HG03442 (cell line): ENCODE results near the gene UCN2.
A peak's percentile ranks its signal among the peaks of the same experiment; 100 is the strongest.
"Not testable (repeated sequence)": the region's sequence is repeated elsewhere in the genome, so short reads cannot be mapped to it uniquely, and the experiment has no call there.

ENCODE experiments used
- ATAC-seq: cut with Tn5 transposase; IDR thresholded peaks from one replicate; pipeline ENCODE4 v1.9.1; 2021; ENCODE audit warnings: mild to moderate bottlenecking, moderate library complexity; ENCODE audit not compliant: unreplicated experiment

Gene UCN2

DNA sequence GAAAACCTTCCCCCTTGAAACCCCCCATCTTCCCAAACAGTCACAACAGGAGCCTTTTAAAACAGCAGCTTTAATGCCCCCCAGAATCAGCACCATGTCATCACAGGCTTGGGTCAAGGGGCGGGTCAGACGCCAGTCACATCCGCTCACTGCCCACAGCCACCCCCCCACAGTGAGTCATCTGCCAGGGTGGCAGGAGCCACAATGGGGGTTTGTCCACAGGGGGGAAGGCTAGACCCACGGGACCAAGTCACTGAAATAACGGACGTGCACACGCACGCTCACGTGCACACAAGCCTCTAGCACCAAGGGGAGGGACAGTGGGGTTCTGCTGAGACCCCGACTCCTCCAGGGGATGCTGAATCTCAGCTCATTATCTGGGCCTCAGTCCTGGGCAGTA lies 441 bp upstream of the UCN2 start:
- ATAC-seq = no peak

DNA sequence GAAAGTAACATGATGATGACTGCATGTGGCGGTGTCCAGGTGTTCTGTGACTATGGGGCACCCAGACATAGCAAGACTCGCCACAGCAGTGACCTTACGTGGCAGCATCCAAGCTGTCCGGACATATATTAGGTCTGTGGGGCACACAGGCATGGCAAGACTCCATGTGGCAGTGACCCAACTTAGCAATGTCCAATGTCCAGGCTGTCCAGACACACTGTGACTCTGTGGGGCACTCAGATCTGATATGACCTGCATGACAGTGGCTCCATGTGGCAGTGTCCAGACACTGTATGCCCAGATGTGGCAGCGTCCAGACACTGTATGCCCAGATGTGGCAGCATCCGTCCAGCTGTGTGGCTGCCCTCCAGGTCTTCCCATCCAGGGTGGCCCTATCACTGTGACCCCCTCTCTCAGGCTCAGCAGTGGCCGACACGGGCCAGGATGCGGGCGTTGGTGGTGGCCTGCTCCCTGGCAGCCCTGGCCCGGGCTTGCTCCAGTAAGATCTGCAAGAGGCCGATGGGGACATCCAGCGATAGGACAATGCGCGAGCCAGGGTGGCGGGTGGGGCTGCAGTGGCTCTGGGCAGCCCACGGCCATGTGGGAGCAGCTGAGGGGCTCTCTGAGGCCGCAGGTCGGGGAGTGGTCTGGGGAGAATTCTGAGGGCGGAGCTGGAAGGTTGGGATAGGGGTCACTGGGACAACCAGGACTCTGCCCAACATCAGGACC lies 1.1 kb downstream of the UCN2 start:
- no peak for ATAC-seq

DNA sequence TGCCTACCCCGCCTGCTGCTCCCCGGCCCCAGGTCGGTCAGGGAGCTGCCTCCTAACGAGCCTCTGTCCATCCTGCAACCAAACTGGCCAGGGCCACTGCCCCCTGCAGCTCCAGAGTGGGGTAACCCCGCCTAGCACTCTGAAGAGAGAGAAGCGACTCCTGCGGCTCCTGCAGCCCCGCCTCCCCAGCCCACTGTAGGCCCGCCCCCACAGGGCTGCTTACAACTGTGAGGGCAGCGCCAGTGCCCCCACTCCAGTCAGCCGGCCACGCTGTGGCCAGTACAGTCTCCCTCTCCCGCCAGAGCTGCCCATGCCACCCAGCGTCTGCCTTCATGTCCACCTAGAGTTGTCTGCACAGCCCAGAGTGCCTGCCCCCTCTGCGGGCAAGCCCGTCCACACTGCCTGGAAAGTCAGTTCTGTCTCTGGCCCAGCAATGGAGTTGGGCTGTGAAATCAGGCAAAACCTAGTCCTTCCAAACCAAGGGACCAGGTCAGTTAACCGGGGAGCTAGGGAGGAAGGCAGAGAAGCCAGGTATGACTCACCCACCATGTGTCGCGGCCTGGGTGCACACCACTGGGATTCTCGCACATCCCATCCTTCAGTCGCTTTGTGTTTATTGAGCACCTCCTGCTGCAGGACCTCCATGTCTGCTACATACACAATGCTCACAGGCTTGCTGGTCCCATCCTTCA lies 2.4 kb downstream of the UCN2 start:
- ATAC-seq = no peak

DNA sequence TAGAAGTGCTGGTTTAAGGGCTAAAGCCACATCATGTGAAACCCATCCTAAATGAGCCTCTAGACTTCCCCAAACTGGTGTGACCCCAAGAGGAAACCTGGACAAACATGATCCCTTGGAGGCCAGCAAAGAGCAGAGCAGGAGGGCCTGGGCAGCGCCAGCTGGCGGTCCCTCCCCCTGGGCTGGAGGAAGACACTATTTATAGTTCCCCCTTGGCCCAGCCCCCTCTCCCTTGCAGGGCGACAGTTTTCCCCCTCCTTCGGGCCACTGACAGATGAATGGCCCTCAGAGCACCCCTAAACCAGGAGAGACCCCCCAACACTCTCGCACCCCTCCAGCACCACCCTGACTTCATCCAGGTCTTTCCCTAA lies 2.9 kb downstream of the UCN2 start:
- no peak for ATAC-seq

DNA sequence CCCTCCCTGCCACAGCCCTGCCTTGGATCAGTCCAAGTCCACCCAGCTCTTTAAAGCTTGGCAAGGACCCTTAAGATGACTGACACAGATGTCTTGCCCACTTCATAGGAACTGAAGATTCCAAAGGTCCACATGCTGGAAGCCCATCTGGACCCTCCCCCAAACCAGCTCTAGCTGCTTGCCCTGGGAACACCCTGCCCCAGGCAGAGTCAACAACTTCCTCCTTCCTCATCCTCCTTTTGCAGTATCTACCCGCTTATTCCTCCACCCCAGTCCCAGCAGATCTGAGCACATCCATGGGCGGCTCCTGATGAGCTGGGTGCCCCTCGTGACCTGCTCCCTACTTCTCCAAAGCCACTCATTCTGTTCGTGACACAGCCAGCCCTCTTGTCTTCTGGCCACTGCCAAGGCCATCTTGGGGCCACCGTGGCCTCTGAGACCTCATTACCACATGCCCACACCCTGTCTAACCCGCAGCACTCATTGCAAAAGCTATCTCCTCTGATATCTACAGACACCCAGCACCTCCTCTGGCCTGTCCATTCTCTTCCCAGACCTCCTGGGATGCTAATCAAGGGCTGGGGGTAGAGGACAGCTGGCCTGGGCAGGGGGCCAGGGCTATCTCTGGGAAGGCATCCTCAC lies 5.0 kb downstream of the UCN2 start:
- no peak for ATAC-seq

DNA sequence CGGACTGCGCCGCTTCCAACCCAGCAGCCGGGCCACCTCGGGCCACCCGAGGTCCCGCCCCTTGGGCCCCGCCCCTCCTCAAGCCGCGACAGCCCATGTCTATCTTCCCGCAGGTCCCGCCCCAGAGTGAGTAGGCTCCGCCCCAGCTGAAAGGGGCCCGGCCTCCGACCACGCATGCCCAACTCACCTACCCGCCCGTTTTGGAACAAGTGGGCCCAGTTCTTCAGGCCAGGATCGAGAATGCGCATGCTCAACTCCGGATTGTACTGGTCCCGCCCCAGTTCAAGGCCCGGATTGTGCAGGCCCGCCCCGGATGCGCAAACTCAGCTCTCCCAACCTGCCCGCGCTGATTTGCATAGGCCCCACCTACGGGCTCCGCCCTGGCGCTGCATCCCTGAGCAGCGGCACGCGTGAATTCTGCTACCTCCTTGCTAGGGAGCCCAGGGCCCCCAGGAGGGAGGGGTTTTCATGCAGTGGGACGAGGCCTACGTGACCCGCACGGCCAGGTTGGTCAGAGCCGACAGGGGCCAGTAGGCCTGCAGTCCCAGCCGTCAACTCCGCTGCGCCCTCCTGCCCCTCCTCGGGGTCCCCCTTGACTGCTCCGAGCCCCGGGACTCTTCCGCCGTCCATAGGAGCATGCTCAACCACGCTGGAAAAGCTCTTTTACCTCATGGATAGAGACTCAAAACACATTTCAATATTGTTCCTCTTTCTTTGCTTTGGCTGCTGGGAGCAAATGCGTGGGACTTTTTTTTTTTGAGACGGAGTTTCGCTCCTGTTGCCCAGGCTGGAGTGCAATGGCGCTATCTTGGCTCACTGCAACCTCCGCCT lies 6.6 kb downstream of the UCN2 start, which contains the start of gene PFKFB4:
TSS of gene PFKFB4 (minus strand) at position 8 of the 831 bp plus-strand sequence. CDS start 26 bp downstream, outside the sequence.
- ATAC-seq = peak; percentile 79

DNA sequence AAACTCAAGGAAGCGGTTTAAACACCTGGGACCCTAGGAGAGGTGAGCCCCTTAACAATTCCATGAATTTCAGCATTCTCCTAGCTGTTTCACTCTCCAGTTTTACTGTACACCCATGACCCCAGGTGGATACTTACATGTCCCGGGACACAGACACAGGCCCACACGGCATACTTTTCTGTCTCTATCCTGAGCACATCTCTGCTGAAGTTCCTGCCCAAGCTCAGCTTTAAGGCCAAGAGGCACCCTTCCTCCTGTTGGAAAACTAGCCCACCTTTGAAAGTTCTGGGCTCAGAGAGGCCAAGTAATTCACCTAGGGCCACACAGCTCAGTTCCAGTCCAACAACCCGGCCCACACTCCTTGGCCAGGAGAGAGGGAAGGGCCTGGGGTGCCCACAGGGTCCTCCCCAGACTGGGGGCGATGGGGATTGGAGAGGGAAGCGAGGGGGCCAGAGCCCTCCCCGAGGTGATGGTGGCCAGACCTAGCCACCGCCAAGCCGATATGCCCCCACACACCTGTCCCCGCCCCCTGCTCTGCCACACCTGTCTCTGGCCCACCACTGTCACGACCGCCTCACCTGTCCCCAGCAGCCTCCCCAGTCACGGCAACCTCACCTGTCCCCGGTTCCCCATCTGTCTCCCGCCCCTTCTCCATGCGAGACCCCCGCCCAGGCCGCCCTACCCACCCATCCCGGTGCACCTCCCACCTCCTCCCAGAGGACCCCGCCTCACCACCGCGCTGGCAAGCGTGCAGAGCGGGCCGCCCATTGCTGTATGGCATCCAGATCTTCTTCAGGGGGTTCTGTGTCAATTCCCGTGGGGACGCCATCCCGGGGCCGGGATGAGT lies 7.4 kb downstream of the UCN2 start:
- ATAC-seq = no peak

DNA sequence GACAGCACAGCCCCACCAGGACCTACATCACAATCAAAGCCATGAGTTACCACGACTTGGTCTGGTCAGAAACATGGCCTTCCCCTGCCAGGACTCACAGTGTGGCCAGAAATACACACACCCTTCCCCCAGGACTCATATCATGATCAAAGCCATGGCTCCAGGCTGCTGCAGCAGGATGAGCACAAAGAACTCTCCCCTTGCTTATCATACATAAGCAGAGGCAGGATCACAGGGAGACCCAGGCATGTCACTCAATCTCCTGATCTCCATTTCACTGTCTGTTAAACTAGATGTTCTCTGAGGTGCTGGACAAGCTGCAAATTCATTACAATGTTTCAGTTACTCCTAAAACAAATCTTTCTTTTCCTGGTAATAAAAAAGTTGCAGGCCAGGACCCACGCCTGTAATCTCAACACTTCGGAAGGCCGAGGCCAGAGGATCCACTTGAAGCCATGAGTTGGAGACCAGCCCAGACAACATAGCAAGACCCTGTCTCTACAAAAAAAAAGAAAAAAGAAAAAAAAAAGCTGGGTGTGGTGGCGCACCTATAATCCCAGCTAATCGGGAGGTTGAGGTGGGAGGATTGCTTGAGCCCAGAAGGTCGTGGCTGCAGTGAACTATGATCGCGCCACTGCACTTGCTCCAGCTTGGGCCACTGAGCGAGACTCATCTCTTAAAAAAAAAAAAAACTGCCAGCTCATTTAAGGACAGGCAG lies 8.2 kb downstream of the UCN2 start:
- no peak for ATAC-seq

DNA sequence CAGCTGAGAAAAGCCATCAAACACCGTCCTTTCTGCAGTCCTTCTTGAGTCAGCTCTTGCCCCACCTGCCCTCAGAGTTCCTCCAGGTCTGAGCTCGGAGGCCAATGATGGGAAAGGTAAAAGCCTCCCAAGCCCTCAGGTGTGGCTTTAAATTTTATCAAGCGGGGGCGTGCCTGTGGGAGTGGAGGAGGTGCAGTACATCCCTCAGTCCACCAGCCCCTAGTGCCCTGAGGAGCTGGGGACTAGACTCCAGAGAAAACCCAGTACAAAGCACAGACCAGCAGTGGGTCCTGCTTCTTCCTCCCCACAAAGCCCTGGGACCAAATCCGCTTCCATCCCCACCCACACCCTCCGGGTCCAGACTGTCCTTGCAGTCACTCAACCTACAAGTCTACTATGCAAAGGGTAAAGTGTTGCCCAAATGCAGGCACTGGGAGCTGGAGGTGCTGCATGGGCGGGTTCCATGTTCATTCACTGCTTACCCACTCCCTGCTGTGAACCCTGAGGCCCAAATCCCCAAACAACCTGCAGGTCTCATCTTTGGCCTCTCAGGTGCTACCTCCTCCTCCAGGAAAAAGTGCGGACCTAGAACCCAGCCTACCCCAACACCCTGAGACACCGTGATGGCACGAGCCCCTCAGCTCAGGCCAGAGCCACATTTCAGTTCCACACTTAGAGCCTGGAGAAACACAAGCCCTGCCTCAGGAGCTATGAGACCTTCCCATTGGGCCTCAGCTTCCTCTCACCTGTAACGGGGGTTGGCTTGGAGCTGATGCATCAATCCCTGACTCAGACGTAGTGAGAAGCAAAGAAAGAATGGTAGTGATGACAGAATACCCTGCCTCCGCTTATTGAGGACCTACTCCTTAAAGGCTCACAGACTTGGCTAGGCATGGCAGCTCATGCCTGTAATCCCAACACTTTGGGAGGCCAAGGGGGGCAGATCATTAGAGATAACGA lies 9.4 kb downstream of the UCN2 start:
- no peak for ATAC-seq

DNA sequence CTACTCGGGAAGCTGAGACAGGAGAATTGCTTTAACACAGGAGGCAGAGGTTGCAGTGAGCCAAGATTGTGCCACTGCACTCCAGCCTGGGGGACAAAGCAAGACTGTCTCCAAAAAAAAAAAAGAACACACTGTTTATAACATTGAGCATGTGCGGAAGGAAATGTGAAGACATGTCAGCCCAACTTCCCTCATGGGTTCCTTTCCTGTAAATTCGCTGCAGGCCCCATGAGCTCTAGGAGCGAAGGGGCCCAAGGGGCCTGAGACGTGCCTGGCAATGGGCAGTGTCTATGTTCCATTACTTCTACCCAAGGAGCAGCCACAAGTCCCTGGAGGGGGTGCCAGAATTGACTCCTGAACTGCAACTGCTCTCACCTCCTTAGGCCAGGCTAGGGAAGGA lies 10.2 kb downstream of the UCN2 start:
- no peak for ATAC-seq

DNA sequence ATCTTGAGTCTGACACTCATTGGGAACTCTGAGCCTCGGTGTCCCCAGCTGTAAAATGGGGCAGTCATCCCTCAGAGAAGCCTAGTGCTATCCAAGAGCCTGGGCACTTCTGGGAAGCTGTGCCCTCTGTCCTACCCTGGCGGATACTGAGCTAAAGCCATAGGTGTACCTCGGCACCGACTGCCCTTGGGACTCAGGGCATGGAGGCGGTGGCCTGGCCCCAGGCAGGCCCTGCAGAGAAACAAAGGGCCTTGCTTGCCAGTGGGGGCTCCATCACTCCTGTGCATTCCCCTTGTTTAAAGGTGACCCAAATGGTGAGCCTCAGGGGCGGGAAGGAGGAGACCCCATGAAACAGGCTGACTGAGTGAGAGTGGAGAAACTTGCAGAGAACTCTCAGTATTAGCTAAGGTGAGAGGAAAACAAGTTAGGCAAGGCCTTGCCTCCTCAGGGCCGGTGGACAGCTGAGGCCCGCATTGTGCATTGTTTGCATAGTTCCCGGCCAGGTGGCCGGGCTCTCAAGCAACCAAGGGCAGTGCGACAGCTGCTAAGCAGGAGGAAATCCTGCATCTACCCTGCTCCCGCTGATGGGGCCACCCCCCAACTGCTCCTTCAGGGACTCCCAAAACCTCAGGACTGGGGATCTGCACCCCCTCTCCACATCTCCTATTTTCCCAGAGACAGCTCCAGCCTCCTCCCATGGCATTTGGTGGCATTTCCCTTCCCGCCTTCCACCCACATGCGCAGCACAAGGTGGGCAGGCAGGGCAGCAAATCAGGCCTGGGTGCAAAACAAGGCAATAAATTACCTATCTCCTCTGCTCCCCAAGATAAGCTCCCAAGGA lies 11.2 kb downstream of the UCN2 start:
- ATAC-seq = no peak

DNA sequence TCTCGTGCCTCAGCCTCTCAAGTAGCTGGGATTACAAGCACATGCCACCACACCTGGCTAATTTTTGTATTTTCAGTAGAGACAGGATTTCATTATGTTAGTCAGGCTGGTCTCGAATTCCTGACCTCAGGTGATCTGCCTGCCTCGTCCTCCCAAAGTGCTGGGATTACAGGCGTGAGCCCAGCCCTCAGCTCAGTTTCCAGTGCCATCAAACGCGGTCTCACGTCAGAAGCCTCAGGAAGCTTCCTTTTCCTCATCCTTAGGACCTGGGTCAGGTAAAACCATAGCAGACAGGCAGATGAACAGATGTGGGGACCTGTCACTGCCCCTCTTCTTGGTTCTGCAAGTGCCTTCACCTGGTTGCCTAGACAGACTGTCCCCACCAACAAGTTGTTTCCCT lies 11.9 kb downstream of the UCN2 start:
- not testable (repeated sequence) for ATAC-seq

DNA sequence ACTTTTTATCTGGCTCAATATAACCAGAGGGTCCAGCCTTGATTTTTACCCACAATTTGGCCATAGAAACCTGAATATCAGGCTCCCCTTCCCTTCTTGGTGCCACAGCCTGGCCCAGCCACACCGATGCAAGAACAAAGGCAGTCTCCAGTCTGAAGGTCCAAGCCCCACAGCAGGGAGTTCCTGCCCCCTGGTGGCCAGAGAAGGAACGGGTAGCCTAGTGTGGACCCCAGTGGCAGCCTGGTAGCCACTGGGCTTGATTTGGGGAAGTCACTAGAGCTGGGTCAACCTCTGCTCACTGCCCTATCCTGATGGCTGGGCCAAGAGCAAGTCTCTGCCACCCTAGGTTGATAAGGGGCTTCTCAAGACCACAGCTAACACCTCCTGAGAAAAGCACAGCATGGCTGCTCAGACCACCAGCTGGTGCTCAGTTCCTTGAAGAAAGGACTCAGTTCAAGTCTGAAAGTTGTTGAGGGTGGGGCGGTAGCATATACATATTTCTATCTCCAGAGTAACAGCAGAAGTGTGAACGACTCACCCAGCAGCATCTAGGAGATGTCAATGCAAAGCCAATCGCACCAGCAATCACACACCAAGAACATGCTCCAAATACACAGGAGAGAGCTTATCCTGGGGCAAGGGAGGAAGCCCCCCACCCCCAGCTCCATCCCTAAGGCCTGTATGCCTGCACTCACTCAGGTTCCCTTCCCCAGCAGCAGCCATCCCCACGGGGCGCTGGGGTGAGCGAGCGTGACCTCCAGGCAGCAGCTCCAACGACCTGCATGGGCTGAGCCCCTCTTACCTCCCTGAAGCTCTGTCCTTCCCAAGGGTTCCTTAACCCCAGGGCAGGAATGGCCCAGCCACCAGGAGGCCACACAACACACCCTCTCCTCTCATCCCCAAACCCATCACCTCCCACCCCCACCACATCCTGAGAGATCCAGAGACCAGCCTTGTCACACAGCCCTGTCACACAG lies 14.6 kb downstream of the UCN2 start:
- ATAC-seq = no peak

DNA sequence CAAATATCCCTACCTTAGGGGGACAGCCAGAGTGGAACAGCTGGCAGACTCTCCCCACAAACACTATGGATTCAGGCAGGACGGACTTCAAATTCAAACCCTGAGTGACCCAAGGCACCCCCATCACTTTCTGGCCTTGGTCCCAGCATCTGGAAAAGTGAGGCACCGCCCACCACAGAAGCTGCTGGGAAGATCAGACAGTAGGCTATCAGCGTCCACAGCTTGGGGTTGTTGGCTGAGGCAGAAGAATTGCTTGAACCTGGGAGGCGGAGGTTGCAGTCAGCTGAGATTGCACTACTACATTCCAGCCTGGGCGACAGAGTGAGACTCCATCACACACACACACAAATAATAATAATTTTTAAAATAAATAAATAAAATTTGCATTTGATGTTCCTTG lies 15.5 kb downstream of the UCN2 start:
- ATAC-seq = no peak

DNA sequence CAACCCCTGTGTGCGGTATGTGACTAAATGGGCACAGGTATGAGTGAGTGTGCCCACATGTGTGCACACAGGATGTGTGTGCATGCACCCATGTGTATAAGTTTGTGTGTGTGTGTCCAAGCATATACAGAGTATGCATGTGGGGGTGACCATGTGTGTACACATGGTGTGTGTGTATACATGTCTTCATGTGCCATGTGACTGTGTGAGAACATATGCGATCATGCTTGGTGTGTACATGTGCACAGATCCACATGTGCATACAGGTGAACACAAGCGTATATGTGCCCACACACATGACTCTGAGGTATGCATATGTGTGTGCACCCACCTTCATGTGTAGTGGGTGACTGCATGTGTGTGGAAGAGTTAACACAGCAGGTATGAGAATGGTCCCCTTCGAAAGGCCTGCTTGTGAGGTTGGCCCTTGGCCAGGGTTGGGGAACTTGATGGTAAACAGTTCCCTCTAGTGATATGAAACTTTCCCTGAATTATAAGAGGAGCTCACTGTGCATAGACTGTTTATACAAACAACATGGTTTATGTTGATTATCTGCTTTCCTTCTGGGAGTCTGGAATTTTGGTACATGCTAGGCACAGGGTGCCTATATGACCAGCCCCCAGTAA lies 17.3 kb downstream of the UCN2 start:
- no peak for ATAC-seq

DNA sequence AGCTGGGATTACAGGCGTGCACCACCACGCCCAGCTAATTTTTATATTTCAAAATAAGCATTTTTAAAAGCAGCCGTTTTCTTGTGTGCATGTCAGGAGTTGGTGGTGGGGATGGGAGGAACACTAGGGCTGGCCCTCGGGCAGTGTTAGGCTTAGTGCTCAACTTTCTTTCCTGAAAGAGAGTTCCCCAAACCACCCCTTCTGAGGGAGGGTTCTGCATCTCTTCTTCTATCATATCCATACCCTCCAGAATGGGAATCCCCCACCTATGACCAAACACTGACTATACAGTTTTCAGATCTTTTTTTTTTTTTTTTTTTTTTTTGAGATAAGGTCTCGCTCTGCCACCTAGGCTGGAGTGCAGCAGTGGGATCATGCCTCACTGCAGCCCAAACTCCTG lies 19.4 kb downstream of the UCN2 start:
- ATAC-seq = no peak
